T-cell (primary cell): Measurements from ENCODE around the gene TM4SF20. TPM values are rescaled to one million over a fixed set of nuclear protein-coding genes. Genes with fewer than 3 reads are reported as not detected.

ENCODE experiments used
- ATAC-seq, 4 experiments: fragments of 200-7000 bp in 3 of 4; fragments of 150-1000 bp in 1 of 4; cut with Tn5 transposase; replicated peaks in 1 of 4; 1 replicate in 3 of 4; 2 replicates in 1 of 4; pipeline ENCODE4 v1.10.0; 2021; ENCODE audit warnings: moderate library complexity in 3 of 4, mild to moderate bottlenecking in 2 of 4, moderate number of reproducible peaks in 1 of 4
- CTCF ChIA-PET, 2 donors: fragments of 300-600 bp; sonication (Branson Sonifier 250); formaldehyde crosslinking; loops; one replicate each; lab custom pipeline; 2022; ENCODE audit warnings: antibody characterized with exemption in 2 of 2; lab: Charles Lee
- POLR2A ChIA-PET, 2 donors: fragments of 300-600 bp; sonication (Branson Sonifier 250); formaldehyde crosslinking; loops; one replicate each; lab custom pipeline; 2022; ENCODE audit warnings: antibody characterized with exemption in 2 of 2; lab: Charles Lee
- DNase-seq, 35 experiments: peaks; one replicate each; pipeline versions ENCODE4 v3.0.0 to v3.0.0-alpha.2; 2013 to 2023
- H3K27ac ChIP-seq: one replicate; pipeline ENCODE4 v1.5.1; 2013; ENCODE audit warnings: low read length
- H3K27me3 ChIP-seq, 2 experiments: replicated peaks in 1 of 2; 1 replicate in 1 of 2; 2 replicates in 1 of 2; pipeline versions ENCODE4 v1.6.1 to v1.7.0; 2013; ENCODE audit warnings: low read length in 1 of 2, mixed read lengths in 1 of 2; ENCODE audit not compliant: control insufficient read depth in 2 of 2, insufficient read depth in 2 of 2; ENCODE audit errors: extremely low read depth in 1 of 2
- H3K36me3 ChIP-seq, 2 donors: 1 replicate in 1 of 2; 2 replicates in 1 of 2; pipeline versions ENCODE4 v1.6.1 to v1.7.0; 2013; ENCODE audit warnings: low read length in 1 of 2; ENCODE audit not compliant: control insufficient read depth in 2 of 2, insufficient read depth in 1 of 2; ENCODE audit errors: extremely low read depth in 1 of 2
- H3K4me1 ChIP-seq, 2 experiments: 1 replicate in 1 of 2; 2 replicates in 1 of 2; pipeline versions ENCODE4 v1.6.1 to v1.7.0; 2013; ENCODE audit warnings: low read length in 2 of 2, mixed read lengths in 1 of 2; ENCODE audit not compliant: insufficient read depth in 2 of 2, control insufficient read depth in 1 of 2; ENCODE audit errors: extremely low read depth in 1 of 2
- H3K4me3 ChIP-seq, 2 donors: 1 replicate in 1 of 2; 2 replicates in 1 of 2; pipeline versions ENCODE4 v1.5.1 to v1.7.0; 2013; ENCODE audit warnings: mild to moderate bottlenecking in 2 of 2, low read length in 1 of 2, moderate library complexity in 1 of 2; ENCODE audit not compliant: control insufficient read depth in 1 of 2; ENCODE audit errors: extremely low read depth in 1 of 2
- H3K9me3 ChIP-seq: 2 replicates; pipeline ENCODE4 v1.7.0; 2013
- H3K27ac Mint-ChIP-seq, 2 donors: one replicate each; pipeline ENCODE4 v1.8.0; 2020 to 2021; ENCODE audit warnings: mild to moderate bottlenecking in 2 of 2, mixed read lengths in 2 of 2
- H3K27me3 Mint-ChIP-seq, 2 donors: one replicate each; pipeline ENCODE4 v1.8.0; 2021 to 2022; ENCODE audit warnings: mixed read lengths in 2 of 2
- H3K36me3 Mint-ChIP-seq: one replicate; pipeline ENCODE4 v1.8.0; 2021; ENCODE audit warnings: mixed read lengths
- H3K4me1 Mint-ChIP-seq, 3 donors: one replicate each; pipeline ENCODE4 v1.8.0; 2020 to 2022; ENCODE audit warnings: mixed read lengths in 3 of 3, mild to moderate bottlenecking in 1 of 3
- H3K4me3 Mint-ChIP-seq, 3 donors: one replicate each; pipeline ENCODE4 v1.8.0; 2020 to 2022; ENCODE audit warnings: mild to moderate bottlenecking in 3 of 3, mixed read lengths in 3 of 3, moderate library complexity in 3 of 3
- H3K9me3 Mint-ChIP-seq, 3 donors: one replicate each; pipeline ENCODE4 v1.8.0; 2020 to 2022; ENCODE audit warnings: mixed read lengths in 3 of 3
- WGBS: methylation state at CpG from one replicate; pipeline ENCODE4 v1.1.5; 2013; ENCODE audit warnings: missing lambda C conversion rate; ENCODE audit not compliant: insufficient coverage; 5-methylcytosine and 5-hydroxymethylcytosine counted together
- total RNA-seq, 35 experiments: library from RNA in 6 of 35; stranded (reverse) in 6 of 35; fragments of 120-200 nt in 1 of 35; gene quantifications; one replicate each; pipeline versions ENCODE4 v1.2.1 to v1.2.4 and lab custom pipeline; 2013 to 2026

TM4SF20 gene
- total RNA-seq, 5 donors from 2014 or later (not counting 1 experiment from before 2014, with no cell fraction given) = not detected

DNA sequence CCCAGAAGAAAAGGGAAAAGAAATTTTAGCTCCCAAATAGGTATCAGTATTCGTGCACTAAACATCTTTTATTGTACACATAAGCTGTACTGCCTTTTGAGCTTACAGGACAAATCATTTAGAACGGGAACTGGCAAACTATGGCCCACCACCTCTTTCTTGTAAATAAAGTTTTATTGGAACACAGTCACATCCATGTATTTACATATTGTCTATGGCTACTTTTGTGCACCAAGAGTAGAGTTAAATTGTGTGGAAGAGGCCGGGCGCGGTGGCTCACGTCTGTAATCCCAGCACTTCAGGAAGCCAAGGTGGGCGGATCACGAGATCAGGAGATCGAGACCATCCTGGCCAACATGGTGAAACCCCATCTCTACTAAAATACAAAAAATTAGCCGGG, 5.7 kb downstream of the TM4SF20 start:
- peaks cover 0 to 7% of the 10 kb centered on the region in 2 experiments for H3K27me3 ChIP-seq
- H3K27ac Mint-ChIP-seq = no peak overlapping the region
- no peaks in the 10 kb centered on the region for H3K9me3 ChIP-seq
- no peak overlapping the region for H3K27ac ChIP-seq
- H3K4me3 Mint-ChIP-seq = no peak overlapping the region
- ATAC-seq (no peak), DNase-seq (no peak)
- no peaks in the 10 kb centered on the region for H3K4me1 ChIP-seq
- no peak overlapping the region for H3K4me3 ChIP-seq
- POLR2A ChIA-PET = interaction anchor here in 1 of 2 donors (0.9 kb wide), 1 partner anchor 19 kb away, joined by 4 read pairs; no protein-coding TSS in a partner anchor
- WGBS = 60% methylated on average over 1 of the region's 10 CpGs
- H3K9me3 Mint-ChIP-seq = no peaks in the 10 kb centered on the region
- H3K4me1 Mint-ChIP-seq = peaks cover 0 to 5% (median 4%) of the 10 kb centered on the region in 3 donors
- CTCF ChIA-PET = interaction anchor here in 1 of 2 donors (0.7 kb wide), 1 partner anchor 15 kb away, joined by 13 read pairs; no protein-coding TSS in a partner anchor
- no peaks in the 10 kb centered on the region for H3K36me3 Mint-ChIP-seq
- H3K27me3 Mint-ChIP-seq = peaks cover 6 to 15% of the 10 kb centered on the region in 2 donors
- H3K36me3 ChIP-seq = no peaks in the 10 kb centered on the region

DNA sequence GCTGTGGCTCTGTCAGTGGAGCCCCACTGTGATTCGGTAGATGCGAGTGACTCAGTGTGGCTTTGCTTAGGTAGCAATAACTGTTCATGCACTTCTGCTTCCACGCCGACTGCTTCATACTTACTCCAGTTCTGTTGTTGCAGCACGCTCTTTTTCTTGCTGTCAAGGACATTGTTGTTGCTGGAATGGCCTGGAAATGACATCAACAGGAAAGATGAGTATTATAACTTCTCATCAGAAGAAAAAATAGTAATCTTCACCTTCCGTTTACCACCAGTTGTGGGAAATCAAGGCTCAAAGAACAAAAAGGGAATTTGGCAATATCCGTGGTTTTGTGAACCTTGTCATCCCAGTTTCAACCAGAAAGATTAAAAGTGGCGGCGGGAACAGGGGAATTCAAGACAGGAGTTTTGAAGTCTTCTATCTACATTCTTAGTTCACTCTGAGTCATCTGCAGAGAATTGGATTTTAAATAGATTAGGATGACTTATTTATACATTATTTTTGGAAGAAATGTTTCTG, 8.3 kb downstream of the TM4SF20 start:
- no peaks in the 10 kb centered on the region for H3K9me3 Mint-ChIP-seq
- CTCF ChIA-PET = no interaction called here
- H3K4me3 Mint-ChIP-seq = no peak overlapping the region
- Histone ChIP-seq H3K4me3 (no peak overlapping the region), H3K4me1 (no peaks in the 10 kb centered on the region), H3K36me3 (no peaks in the 10 kb centered on the region), H3K9me3 (no peaks in the 10 kb centered on the region), H3K27me3 (peaks cover 0 to 7% of the 10 kb centered on the region in 2 experiments), H3K27ac (no peak overlapping the region)
- ATAC-seq = no peak
- H3K27ac Mint-ChIP-seq = no peak overlapping the region
- peaks cover 0 to 5% (median 4%) of the 10 kb centered on the region in 3 donors for H3K4me1 Mint-ChIP-seq
- WGBS = 72% methylated on average over 4 of the region's 9 CpGs
- peak in 1 of 35 experiments; percentile 16 for DNase-seq
- H3K27me3 Mint-ChIP-seq = peaks cover 6 to 11% of the 10 kb centered on the region in 2 donors
- POLR2A ChIA-PET = no interaction called here
- no peaks in the 10 kb centered on the region for H3K36me3 Mint-ChIP-seq

DNA sequence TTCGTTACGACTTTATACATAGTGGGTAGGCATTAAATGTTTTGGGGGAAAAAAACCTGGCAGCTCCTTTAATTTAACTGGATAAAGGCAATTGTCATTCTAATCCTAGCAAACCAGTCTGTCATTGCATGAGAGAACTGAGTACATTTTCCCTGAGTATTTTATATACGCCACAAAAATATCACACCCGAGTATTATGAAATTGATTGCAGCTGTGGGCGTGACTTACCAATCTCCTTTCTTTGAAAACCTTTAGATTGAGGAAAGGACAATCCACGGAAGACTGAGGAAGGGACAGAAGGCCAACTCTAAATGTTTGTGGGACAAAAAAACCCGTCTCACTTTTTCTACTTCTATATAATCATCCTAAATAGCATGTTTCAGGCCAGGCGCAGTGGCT, 9.0 kb downstream of the TM4SF20 start:
- Mint-ChIP-seq H3K27me3 (peaks cover 6 to 11% of the 10 kb centered on the region in 2 donors), H3K9me3 (no peaks in the 10 kb centered on the region), H3K36me3 (no peaks in the 10 kb centered on the region), H3K4me1 (peaks cover 0 to 5% (median 4%) of the 10 kb centered on the region in 3 donors), H3K27ac (no peak overlapping the region), H3K4me3 (no peak overlapping the region)
- ATAC-seq (no peak), DNase-seq (no peak)
- ChIA-PET POLR2A (no interaction called here), CTCF (no interaction called here)
- H3K27ac ChIP-seq = no peak overlapping the region
- WGBS = 100% methylated on average over 1 of the region's 8 CpGs
- H3K9me3 ChIP-seq = no peaks in the 10 kb centered on the region
- peaks cover 0 to 7% of the 10 kb centered on the region in 2 experiments for H3K27me3 ChIP-seq
- H3K4me1 ChIP-seq = no peaks in the 10 kb centered on the region
- H3K4me3 ChIP-seq = no peak overlapping the region
- H3K36me3 ChIP-seq = no peaks in the 10 kb centered on the region

DNA sequence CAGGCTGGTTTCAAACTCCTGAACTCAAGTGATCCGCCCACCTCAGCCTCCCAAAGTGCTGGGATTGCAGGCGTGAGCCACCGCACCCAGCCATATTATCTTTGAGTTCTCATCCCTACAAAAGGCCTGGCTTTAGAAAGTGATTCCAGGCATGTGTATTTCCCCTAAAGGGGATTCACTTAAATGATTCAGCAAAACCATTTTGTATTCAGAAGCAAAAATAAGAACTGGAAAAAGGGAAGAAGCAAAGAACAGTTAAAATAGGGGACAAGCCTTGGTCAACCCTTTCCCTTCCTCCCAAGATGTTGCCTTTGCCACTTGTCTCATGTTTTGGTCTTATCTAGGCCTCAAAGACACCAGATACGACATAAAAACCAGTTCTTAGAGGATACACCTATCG, 10.5 kb downstream of the TM4SF20 start:
- H3K27me3 Mint-ChIP-seq = peaks cover 6 to 11% of the 10 kb centered on the region in 2 donors
- Histone ChIP-seq H3K27me3 (peaks cover 0 to 7% of the 10 kb centered on the region in 2 experiments), H3K4me3 (no peak overlapping the region), H3K4me1 (no peaks in the 10 kb centered on the region), H3K27ac (no peak overlapping the region), H3K9me3 (no peaks in the 10 kb centered on the region), H3K36me3 (no peaks in the 10 kb centered on the region)
- ATAC-seq (no peak), DNase-seq (no peak)
- H3K36me3 Mint-ChIP-seq = no peaks in the 10 kb centered on the region
- POLR2A ChIA-PET = interaction anchor here in 1 of 2 donors (0.7 kb wide), 1 partner anchor 41 kb away, joined by 9 read pairs; no protein-coding TSS in a partner anchor
- no peak overlapping the region for H3K27ac Mint-ChIP-seq
- peaks cover 0 to under 1% (median 0%) of the 10 kb centered on the region in 3 donors for H3K4me1 Mint-ChIP-seq
- WGBS = 100% methylated on average over 1 of the region's 5 CpGs
- no peak overlapping the region for H3K4me3 Mint-ChIP-seq
- CTCF ChIA-PET = no interaction called here
- no peaks in the 10 kb centered on the region for H3K9me3 Mint-ChIP-seq

DNA sequence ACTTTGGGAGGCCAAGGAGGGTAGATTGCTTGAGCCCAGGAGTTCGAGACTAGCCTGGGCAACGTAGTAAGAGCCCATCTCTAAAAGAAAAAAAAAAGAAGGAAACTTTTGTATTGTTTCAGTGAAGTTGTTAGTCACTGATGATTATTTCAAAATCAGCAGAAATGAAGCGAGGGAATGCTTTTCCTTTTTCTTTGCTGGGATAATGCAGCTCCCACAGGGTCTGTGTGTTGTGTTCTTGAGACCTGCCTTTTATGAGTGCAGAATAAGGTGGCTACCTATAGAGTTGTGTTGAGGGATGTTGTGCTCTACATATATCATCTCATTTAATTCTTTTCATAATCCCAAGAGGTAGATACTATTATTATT, 11.7 kb downstream of the TM4SF20 start:
- ChIA-PET CTCF (no interaction called here), POLR2A (no interaction called here)
- ATAC-seq (no peak), DNase-seq (no peak)
- H3K36me3 ChIP-seq = no peaks in the 10 kb centered on the region
- no peaks in the 10 kb centered on the region for H3K9me3 ChIP-seq
- Mint-ChIP-seq H3K27me3 (peaks cover 3 to 5% of the 10 kb centered on the region in 2 donors), H3K27ac (no peak overlapping the region), H3K4me1 (peaks cover 0 to 4% (median 0%) of the 10 kb centered on the region in 3 donors), H3K36me3 (no peaks in the 10 kb centered on the region), H3K4me3 (no peak overlapping the region), H3K9me3 (no peaks in the 10 kb centered on the region)
- 80% methylated on average over 1 of the region's 3 CpGs for WGBS
- H3K4me3 ChIP-seq = no peak overlapping the region
- no peak overlapping the region for H3K27ac ChIP-seq
- peaks cover 0 to 2% of the 10 kb centered on the region in 2 experiments for H3K27me3 ChIP-seq
- H3K4me1 ChIP-seq = no peaks in the 10 kb centered on the region

DNA sequence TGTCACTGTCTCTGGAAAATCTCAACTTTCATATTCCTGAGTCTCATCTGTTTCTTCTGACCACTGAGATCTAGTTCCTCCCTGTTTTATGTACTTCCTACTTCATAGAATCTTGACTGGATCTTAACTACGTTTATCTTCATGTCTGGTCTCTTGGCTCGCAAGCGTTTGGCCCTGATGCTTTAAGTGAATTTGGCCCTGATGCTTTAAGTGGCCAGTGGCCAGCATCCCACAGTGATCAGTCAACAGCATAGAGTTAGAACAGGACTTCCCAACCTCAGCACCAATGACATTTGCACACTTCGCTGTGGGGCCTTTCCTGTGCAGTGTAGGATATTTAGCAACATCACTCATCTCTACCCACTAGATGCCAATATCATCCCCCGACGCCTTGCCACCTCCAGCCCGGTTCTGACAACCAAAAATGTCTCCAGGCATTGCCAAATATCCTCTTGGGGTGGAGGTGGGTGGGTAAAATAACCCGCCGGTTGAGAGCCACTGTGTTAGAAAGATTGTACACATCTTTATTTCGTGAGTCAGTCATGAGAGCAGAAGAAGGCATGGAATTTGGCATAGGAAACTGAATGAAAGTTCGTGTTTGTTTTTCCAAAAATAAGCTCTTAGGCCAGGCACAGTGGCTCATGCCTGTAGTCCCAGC, 12.2 kb downstream of the TM4SF20 start:
- Histone ChIP-seq H3K4me3 (no peak overlapping the region), H3K36me3 (no peaks in the 10 kb centered on the region), H3K9me3 (no peaks in the 10 kb centered on the region), H3K27me3 (no peaks in the 10 kb centered on the region), H3K27ac (no peak overlapping the region), H3K4me1 (no peaks in the 10 kb centered on the region)
- Mint-ChIP-seq H3K27ac (no peak overlapping the region), H3K9me3 (no peaks in the 10 kb centered on the region), H3K27me3 (peaks cover 3% of the 10 kb centered on the region in 2 donors), H3K4me3 (no peak overlapping the region), H3K4me1 (peaks cover 0 to 4% (median 0%) of the 10 kb centered on the region in 3 donors), H3K36me3 (no peaks in the 10 kb centered on the region)
- no peak for ATAC-seq
- POLR2A ChIA-PET = no interaction called here
- CTCF ChIA-PET = no interaction called here
- no peak for DNase-seq
- 70% methylated on average over 5 of the region's 11 CpGs for WGBS
